Measurements from ENCODE around the gene PCDHGA1. TPM values are rescaled to one million over a fixed set of nuclear protein-coding genes. Genes with fewer than 3 reads are reported as not detected.

Gene PCDHGA1
- total and polyA plus RNA-seq, 2 of the 4 experiments (the other 2 are of a cell fraction) = 0.90 to 0.92 TPM

DNA sequence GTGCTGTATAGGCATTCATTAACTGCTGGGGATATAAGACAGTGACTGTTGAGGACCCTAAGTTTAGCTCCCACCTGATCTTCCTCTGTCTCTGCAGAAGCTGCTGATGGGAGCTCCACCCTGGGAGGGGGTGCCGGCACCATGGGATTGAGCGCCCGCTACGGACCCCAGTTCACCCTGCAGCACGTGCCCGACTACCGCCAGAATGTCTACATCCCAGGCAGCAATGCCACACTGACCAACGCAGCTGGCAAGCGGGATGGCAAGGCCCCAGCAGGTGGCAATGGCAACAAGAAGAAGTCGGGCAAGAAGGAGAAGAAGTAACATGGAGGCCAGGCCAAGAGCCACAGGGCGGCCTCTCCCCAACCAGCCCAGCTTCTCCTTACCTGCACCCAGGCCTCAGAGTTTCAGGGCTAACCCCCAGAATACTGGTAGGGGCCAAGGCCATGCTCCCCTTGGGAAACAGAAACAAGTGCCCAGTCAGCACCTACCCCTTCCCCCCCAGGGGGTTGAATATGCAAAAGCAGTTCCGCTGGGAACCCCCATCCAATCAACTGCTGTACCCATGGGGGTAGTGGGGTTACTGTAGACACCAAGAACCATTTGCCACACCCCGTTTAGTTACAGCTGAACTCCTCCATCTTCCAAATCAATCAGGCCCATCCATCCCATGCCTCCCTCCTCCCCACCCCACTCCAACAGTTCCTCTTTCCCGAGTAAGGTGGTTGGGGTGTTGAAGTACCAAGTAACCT lies 180.7 kb downstream of the PCDHGA1 start:
- no peak overlapping the region for H4K5ac ChIP-seq (ENCODE audit: low read depth, low read length)
- ChIA-PET CTCF (interaction anchor here (0.6 kb wide), 1 partner anchor 72 kb away, joined by 3 read pairs; no protein-coding TSS in a partner anchor), POLR2A (ENCODE audit: unreplicated experiment) (no interaction called here)
- DNase-seq (no peak), ATAC-seq (ENCODE audit: low read depth) (no peak)
- H2BK5ac ChIP-seq (ENCODE audit: low read depth, low read length, poor library complexity, severe bottlenecking) = no peak overlapping the region
- intact Hi-C loops (cut with micrococcal nuclease) = no loop called here
- no peak overlapping the region for H3K56ac ChIP-seq (ENCODE audit: extremely low read depth, insufficient read depth, low read length)
- H3K4me1 ChIP-seq (ENCODE audit: control insufficient read depth, insufficient read depth, low read length) = peaks cover 53% of the 10 kb centered on the region
- H3K79me1 ChIP-seq (ENCODE audit: low read depth in 1 of 2, low read length in 2 of 2) = peaks cover 6 to 49% of the 10 kb centered on the region in 2 experiments
- 0 out of 2 replicates have a peak overlapping the region, but pooled peaks have one; percentile 4 for H2AK5ac ChIP-seq (ENCODE audit: low read depth, low read length)
- no peak overlapping the region for H3K23ac ChIP-seq (ENCODE audit: low read depth, low read length)
- H2BK20ac ChIP-seq (ENCODE audit: low read depth, low read length) = no peak overlapping the region
- H4K8ac ChIP-seq (ENCODE audit: low read depth in 2 of 2, low read length in 2 of 2) = no peak overlapping the region
- no peak overlapping the region for H2BK15ac ChIP-seq (ENCODE audit: low read depth, low read length)
- H4K20me1 ChIP-seq (ENCODE audit: insufficient read depth, low read length) = peaks cover 16% of the 10 kb centered on the region
- H3K27me3 ChIP-seq (ENCODE audit: control insufficient read depth, insufficient read depth, low read length) = no peaks in the 10 kb centered on the region
- H3K36me3 ChIP-seq (ENCODE audit: control insufficient read depth, insufficient read depth, low read length) = peaks cover 27% of the 10 kb centered on the region
- no peak overlapping the region for H3K4me2 ChIP-seq (ENCODE audit: low read depth, low read length)
- H3K4me3 ChIP-seq (ENCODE audit: insufficient read depth, low read depth, low read length) = no peak overlapping the region
- no peak overlapping the region for H3K27ac ChIP-seq (ENCODE audit: insufficient read depth, low read length)
- in situ Hi-C loops (cut with MboI; ENCODE audit: low sequenced_read_pairs) = no loop called here
- TF ChIP-seq, protein P1, sequence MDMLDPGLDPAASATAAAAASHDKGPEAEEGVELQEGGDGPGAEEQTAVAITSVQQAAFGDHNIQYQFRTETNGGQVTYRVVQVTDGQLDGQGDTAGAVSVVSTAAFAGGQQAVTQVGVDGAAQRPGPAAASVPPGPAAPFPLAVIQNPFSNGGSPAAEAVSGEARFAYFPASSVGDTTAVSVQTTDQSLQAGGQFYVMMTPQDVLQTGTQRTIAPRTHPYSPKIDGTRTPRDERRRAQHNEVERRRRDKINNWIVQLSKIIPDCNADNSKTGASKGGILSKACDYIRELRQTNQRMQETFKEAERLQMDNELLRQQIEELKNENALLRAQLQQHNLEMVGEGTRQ (IDR thresholded peaks at IDR 0.05; ENCODE audit: low read depth, low read length) = no peak
- no peak for TF ChIP-seq RAD21 (IDR thresholded peaks at IDR 0.05; ENCODE audit: low read length)
- TF ChIP-seq FOS (IDR thresholded peaks at IDR 0.05; ENCODE audit: low read depth, low read length) = no peak
- no peak for TF ChIP-seq SMC3 (IDR thresholded peaks at IDR 0.05; ENCODE audit: low read depth, low read length)
- TF ChIP-seq MAFK (IDR thresholded peaks at IDR 0.05; ENCODE audit: low read depth, low read length) = no peak
- no peak for TF ChIP-seq BHLHE40 (IDR thresholded peaks at IDR 0.05; ENCODE audit: low read depth, low read length)
- TF ChIP-seq, protein P2, sequence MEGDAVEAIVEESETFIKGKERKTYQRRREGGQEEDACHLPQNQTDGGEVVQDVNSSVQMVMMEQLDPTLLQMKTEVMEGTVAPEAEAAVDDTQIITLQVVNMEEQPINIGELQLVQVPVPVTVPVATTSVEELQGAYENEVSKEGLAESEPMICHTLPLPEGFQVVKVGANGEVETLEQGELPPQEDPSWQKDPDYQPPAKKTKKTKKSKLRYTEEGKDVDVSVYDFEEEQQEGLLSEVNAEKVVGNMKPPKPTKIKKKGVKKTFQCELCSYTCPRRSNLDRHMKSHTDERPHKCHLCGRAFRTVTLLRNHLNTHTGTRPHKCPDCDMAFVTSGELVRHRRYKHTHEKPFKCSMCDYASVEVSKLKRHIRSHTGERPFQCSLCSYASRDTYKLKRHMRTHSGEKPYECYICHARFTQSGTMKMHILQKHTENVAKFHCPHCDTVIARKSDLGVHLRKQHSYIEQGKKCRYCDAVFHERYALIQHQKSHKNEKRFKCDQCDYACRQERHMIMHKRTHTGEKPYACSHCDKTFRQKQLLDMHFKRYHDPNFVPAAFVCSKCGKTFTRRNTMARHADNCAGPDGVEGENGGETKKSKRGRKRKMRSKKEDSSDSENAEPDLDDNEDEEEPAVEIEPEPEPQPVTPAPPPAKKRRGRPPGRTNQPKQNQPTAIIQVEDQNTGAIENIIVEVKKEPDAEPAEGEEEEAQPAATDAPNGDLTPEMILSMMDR (conservative IDR thresholded peaks at IDR 0.05; ENCODE audit: low read depth, low read length) = no peak
- dilution Hi-C loops (cut with HindIII; ENCODE audit: low sequenced_read_pairs, unreplicated experiment) = no loop called here
- no peak overlapping the region for H2AK9ac ChIP-seq (replicated peaks; ENCODE audit: low read depth, low read length, poor library complexity)
- H4K91ac ChIP-seq (ENCODE audit: insufficient read depth, low read depth, low read length) = no peak overlapping the region
- no peak overlapping the region for H3K18ac ChIP-seq (ENCODE audit: low read depth, low read length)
- H3K14ac ChIP-seq (replicated peaks; ENCODE audit: low read depth, low read length) = no peak overlapping the region
- no peaks in the 10 kb centered on the region for H3K9me3 ChIP-seq (ENCODE audit: control insufficient read depth, insufficient read depth, low read length)
- H3K9ac ChIP-seq (ENCODE audit: low read depth, low read length) = no peak overlapping the region
- no peak overlapping the region; the same call in 1 of the 2 replicates for H3K4ac ChIP-seq (ENCODE audit: low read depth, low read length)
- H3K9me1 ChIP-seq (ENCODE audit: insufficient read depth, low read length) = peaks cover 28% of the 10 kb centered on the region
- no peak overlapping the region for H2AFZ ChIP-seq (replicated peaks; ENCODE audit: low read length, poor library complexity)
- 100% methylated on average over 3 of the region's 14 CpGs; no CpG with 5 or more reads in 1 of the 2 experiments for WGBS, 2 experiments (ENCODE audit: extremely low coverage in 2 of 2, insufficient read length in 1 of 2)
- BruUV-seq (replicated peaks) = no TSS peak
- no peak overlapping the region for H2BK120ac ChIP-seq (ENCODE audit: low read depth, low read length)
